Mesodermal cell (in vitro differentiated cells): Measurements from ENCODE around the gene PCSK6. TPM values are rescaled to one million over a fixed set of nuclear protein-coding genes. Genes with fewer than 3 reads are reported as not detected.

Source experiments
- H3K27ac ChIP-seq: 2 replicates; pipeline ENCODE4 v1.7.0; 2013; ENCODE audit warnings: mild to moderate bottlenecking, low read depth, low read length, moderate library complexity; ENCODE audit not compliant: severe bottlenecking
- H3K36me3 ChIP-seq: 2 replicates; pipeline ENCODE4 v1.7.1; 2013; ENCODE audit warnings: mild to moderate bottlenecking, low read length, moderate library complexity; ENCODE audit not compliant: control insufficient read depth, insufficient read depth
- H3K4me1 ChIP-seq: one replicate; pipeline ENCODE4 v1.7.1; 2013; ENCODE audit warnings: mild to moderate bottlenecking, low read length; ENCODE audit not compliant: insufficient read depth, control insufficient read depth, poor library complexity, severe bottlenecking
- H3K4me3 ChIP-seq: 2 replicates; pipeline ENCODE4 v1.7.0; 2013; ENCODE audit warnings: low read length, control low read depth, mild to moderate bottlenecking; ENCODE audit not compliant: insufficient read depth, poor library complexity, severe bottlenecking; ENCODE audit errors: extremely low read depth
- H3K9me3 ChIP-seq: 2 replicates; pipeline ENCODE4 v1.7.1; 2013; ENCODE audit warnings: mild to moderate bottlenecking, low read length, moderate library complexity; ENCODE audit not compliant: control insufficient read depth
- WGBS, 2 experiments: methylation state at CpG; one replicate each; pipeline ENCODE4 v1.1.5; 2013; ENCODE audit warnings: missing lambda C conversion rate in 2 of 2; ENCODE audit not compliant: insufficient coverage in 2 of 2; 5-methylcytosine and 5-hydroxymethylcytosine counted together
- polyA plus RNA-seq, 2 experiments: library from polyadenylated mRNA; stranded (reverse); fragments of 50-300 nt; gene quantifications; one replicate each; pipeline ENCODE4 v1.2.3, GENCODE V29; 2013

Gene PCSK6
- polyA plus RNA-seq (2013, experiment 1 of 2) = 8.3 TPM
- polyA plus RNA-seq (2013, experiment 2 of 2) = 8.2 TPM

GRCh38 chr15:101489599-101490407 lies at the start of gene PCSK6:
TSS of gene PCSK6 (minus strand) at chr15:101489707. CDS start at chr15:101489670, 37 bp downstream.
- Histone ChIP-seq H3K36me3 (no peaks in the 10 kb centered on the region), H3K4me1 (no peaks in the 10 kb centered on the region), H3K4me3 (peak within 1 kb of the TSS; percentile 26), H3K27ac (no peak within 1 kb of the TSS), H3K9me3 (no peaks in the 10 kb centered on the region)
- WGBS, 2 experiments = 17 to 29% methylated on average over 34 to 97 of the region's 111 CpGs

GRCh38 chr15:101538996-101539395 lies 49.5 kb upstream of the PCSK6 start:
- Histone ChIP-seq H3K36me3 (no peaks in the 10 kb centered on the region), H3K27ac (no peak overlapping the region), H3K9me3 (no peaks in the 10 kb centered on the region), H3K4me1 (peaks cover 23% of the 10 kb centered on the region), H3K4me3 (no peak overlapping the region)
- 81 to 100% methylated on average over 2 to 3 of the region's 5 CpGs for WGBS, 2 experiments

GRCh38 chr15:101538177-101538576 lies 48.7 kb upstream of the PCSK6 start:
- whole genome bisulfite sequencing, 2 experiments = 92 to 97% methylated on average over 3 of the region's 3 CpGs
- H3K4me3 ChIP-seq = no peak overlapping the region
- no peaks in the 10 kb centered on the region for H3K36me3 ChIP-seq
- peaks cover 23% of the 10 kb centered on the region for H3K4me1 ChIP-seq
- peak overlapping the region; percentile 57 for H3K27ac ChIP-seq
- no peaks in the 10 kb centered on the region for H3K9me3 ChIP-seq

- Histone ChIP-seq H3K9me3 (no peaks in the 10 kb centered on the region), H3K4me1 (peaks cover 23% of the 10 kb centered on the region), H3K27ac (peak overlapping the region; percentile 57), H3K36me3 (no peaks in the 10 kb centered on the region), H3K4me3 (no peak overlapping the region)
- WGBS, 2 experiments = 100% methylated on average over 2 of the region's 2 CpGs; no CpG with 5 or more reads in 1 of the 2 experiments
Observed at GRCh38 chr15:101537483-101538080, 48.1 kb upstream of the PCSK6 start.

- Histone ChIP-seq H3K27ac (peak overlapping the region; percentile 57), H3K9me3 (no peaks in the 10 kb centered on the region), H3K4me3 (no peak overlapping the region), H3K4me1 (peaks cover 23% of the 10 kb centered on the region), H3K36me3 (no peaks in the 10 kb centered on the region)
- WGBS, 2 experiments = 93 to 96% methylated on average over 19 to 20 of the region's 20 CpGs
Observed at GRCh38 chr15:101536875-101537405, 47.4 kb upstream of the PCSK6 start.

- 94 to 95% methylated on average over 18 to 24 of the region's 24 CpGs for WGBS, 2 experiments
- peaks cover 23% of the 10 kb centered on the region for H3K4me1 ChIP-seq
- no peak overlapping the region for H3K27ac ChIP-seq
- H3K9me3 ChIP-seq = no peaks in the 10 kb centered on the region
- H3K36me3 ChIP-seq = no peaks in the 10 kb centered on the region
- no peak overlapping the region for H3K4me3 ChIP-seq
Observed at GRCh38 chr15:101536166-101536874, 46.8 kb upstream of the PCSK6 start.

GRCh38 chr15:101535170-101535902 lies 45.8 kb upstream of the PCSK6 start:
- WGBS, 2 experiments = 92 to 95% methylated on average over 23 to 28 of the region's 29 CpGs
- Histone ChIP-seq H3K4me3 (no peak overlapping the region), H3K36me3 (no peaks in the 10 kb centered on the region), H3K9me3 (no peaks in the 10 kb centered on the region), H3K27ac (no peak overlapping the region), H3K4me1 (peaks cover 23% of the 10 kb centered on the region)

- no peak overlapping the region for H3K27ac ChIP-seq
- 94% methylated on average over 20 of the region's 21 CpGs for WGBS, 2 experiments
- no peak overlapping the region for H3K4me3 ChIP-seq
- H3K4me1 ChIP-seq = peaks cover 23% of the 10 kb centered on the region
- H3K36me3 ChIP-seq = no peaks in the 10 kb centered on the region
- H3K9me3 ChIP-seq = no peaks in the 10 kb centered on the region
Observed at GRCh38 chr15:101534376-101534970, 45.0 kb upstream of the PCSK6 start.

- Histone ChIP-seq H3K9me3 (no peaks in the 10 kb centered on the region), H3K36me3 (no peaks in the 10 kb centered on the region), H3K4me3 (no peak overlapping the region), H3K27ac (no peak overlapping the region), H3K4me1 (peaks cover 18% of the 10 kb centered on the region)
- 77 to 89% methylated on average over 5 to 9 of the region's 13 CpGs for WGBS, 2 experiments
Observed at GRCh38 chr15:101533371-101534140, 44.0 kb upstream of the PCSK6 start.
